Measurements from ENCODE around the gene ADGRG6. TPM values are rescaled to one million over a fixed set of nuclear protein-coding genes. Genes with fewer than 3 reads are reported as not detected.

Gene ADGRG6
- total RNA-seq, 1 experiment from 2014 or later: 2.5 TPM

- DNase-seq: no peak
- no peak overlapping the region for H4K8ac ChIP-seq (replicated peaks; ENCODE audit: insufficient read length, low read depth, low read length)
- no peak overlapping the region for H3K14ac ChIP-seq (ENCODE audit: insufficient read depth, low read length)
- no peaks in the 10 kb centered on the region for H3K27me3 Mint-ChIP-seq (ENCODE audit: low read depth)
- no peaks in the 10 kb centered on the region for H3K9me3 ChIP-seq (ENCODE audit: control insufficient read depth, low read depth, low read length)
- no peaks in the 10 kb centered on the region for H4K20me1 ChIP-seq (ENCODE audit: control insufficient read depth, insufficient read depth, insufficient read length)
- H3K18ac ChIP-seq (ENCODE audit: insufficient read length, low read depth, low read length): no peak overlapping the region
- no peak overlapping the region for H3K4me3 Mint-ChIP-seq
- H3T11ph ChIP-seq (ENCODE audit: low read length): no peak overlapping the region
- no peak overlapping the region for H2BK120ac ChIP-seq (ENCODE audit: low read depth, low read length, poor library complexity, severe bottlenecking)
- H3K27me3 ChIP-seq (ENCODE audit: insufficient read depth, low read length): no peaks in the 10 kb centered on the region
- H3K27ac ChIP-seq (ENCODE audit: insufficient read length, low read depth, low read length): no peak overlapping the region
- H4K91ac ChIP-seq (ENCODE audit: insufficient read length, low read depth, low read length): no peak overlapping the region
- H3K27ac Mint-ChIP-seq: no peak overlapping the region; a peak in 1 of 7 replicates
- no peak overlapping the region for H4K5ac ChIP-seq (ENCODE audit: insufficient read length, low read depth, low read length)
- no peak overlapping the region for H2AK5ac ChIP-seq (ENCODE audit: insufficient read length, low read length)
- no peak overlapping the region for H3K4me2 ChIP-seq (ENCODE audit: insufficient read depth, insufficient read length, low read length)
- H3K56ac ChIP-seq (ENCODE audit: insufficient read length, low read depth, low read length): no peak overlapping the region
- no peak overlapping the region for H2AFZ ChIP-seq (ENCODE audit: low read length)
- no peak overlapping the region for H2BK5ac ChIP-seq (ENCODE audit: insufficient read length, low read length)
- H3K79me2 ChIP-seq (ENCODE audit: insufficient read depth, low read length): no peaks in the 10 kb centered on the region
- no peaks in the 10 kb centered on the region for H3K79me1 ChIP-seq (ENCODE audit: insufficient read depth, low read depth, low read length, poor library complexity, severe bottlenecking)
- H3K4me1 Mint-ChIP-seq: no peaks in the 10 kb centered on the region
- no CpG with 5 or more reads among the region's 4 CpGs for WGBS (ENCODE audit: extremely low coverage, insufficient read length, low lambda C conversion rate)
- H3K9ac ChIP-seq (ENCODE audit: extremely low read depth, insufficient read length, low read length): no peak overlapping the region
- H3K4ac ChIP-seq (ENCODE audit: low read depth, low read length): no peak overlapping the region
- H2BK20ac ChIP-seq (ENCODE audit: low read depth, low read length, poor library complexity, severe bottlenecking): no peak overlapping the region
- no peak overlapping the region for H2BK15ac ChIP-seq (ENCODE audit: low read depth, low read length)
- H3K23me2 ChIP-seq (ENCODE audit: insufficient read length, low read depth, low read length, poor library complexity, severe bottlenecking): no peaks in the 10 kb centered on the region
- TF ChIP-seq CTCF (conservative IDR thresholded peaks at IDR 0.05): no peak
- H3K9me3 Mint-ChIP-seq: no peaks in the 10 kb centered on the region
- H2BK12ac ChIP-seq (ENCODE audit: insufficient read length, low read depth, low read length): no peak overlapping the region
- no peaks in the 10 kb centered on the region for H3K36me3 Mint-ChIP-seq (ENCODE audit: insufficient read depth in 1 of 3, low read depth in 3 of 3)
- no peak overlapping the region for H3K23ac ChIP-seq (ENCODE audit: insufficient read length, low read depth, low read length)
- no peaks in the 10 kb centered on the region for H3K4me1 ChIP-seq (ENCODE audit: insufficient read depth, low read length)
These were observed 35.7 kb upstream of the ADGRG6 start for GRCh38 chr6:142266060-142266459.
